MM.1S (cell line): ENCODE measurements around the gene CD248.

Experiments used
- CTCF ChIP-seq: fragments of 300-600 bp; sonication (generic); IDR thresholded peaks from 2 replicates; pipeline ENCODE4 v1.5.1; 2016; ENCODE audit warnings: antibody characterized with exemption, low read length, mixed read lengths
- EZH2 ChIP-seq: fragments of 300-600 bp; sonication (generic); optimal IDR thresholded peaks from 2 replicates; pipeline ENCODE3; 2017; ENCODE audit warnings: low read depth, mild to moderate bottlenecking, antibody characterized with exemption, low read length, mixed read lengths
- EZH2phosphoT487 ChIP-seq: fragments of 300-600 bp; sonication (generic); IDR thresholded peaks from 2 replicates; pipeline ENCODE4 v1.6.1; 2018; ENCODE audit warnings: antibody characterized with exemption, low read length

GRCh38 chr11:66311470-66311964, 5.3 kb downstream of the CD248 start:
- TF ChIP-seq CTCF: no peak
- TF ChIP-seq EZH2: no peak
- TF ChIP-seq EZH2phosphoT487: no peak
